CD4-positive, CD25-positive, alpha-beta regulatory T cell (primary cell): ENCODE measurements around the gene DIPK1A. TPM values are rescaled to one million over a fixed set of nuclear protein-coding genes. Genes with fewer than 3 reads are reported as not detected.

Experiments used
- ATAC-seq, 2 donors: fragments of 150-1000 bp; cut with Tn5 transposase; one replicate each; pipeline ENCODE4 v1.10.0; 2021; ENCODE audit warnings: low read depth in 2 of 2, moderate number of reproducible peaks in 2 of 2, moderate library complexity in 1 of 2
- DNase-seq, 3 donors: peaks; one replicate each; pipeline versions ENCODE4 v3.0.0 to v3.0.0-alpha.2; 2012 to 2022; ENCODE audit warnings: mixed read lengths in 1 of 3
- H3K27ac ChIP-seq: one replicate; pipeline ENCODE4 v1.7.0; 2013; ENCODE audit warnings: mild to moderate bottlenecking, low read length; ENCODE audit not compliant: insufficient read depth, poor library complexity, severe bottlenecking
- H3K27me3 ChIP-seq: one replicate; pipeline ENCODE4 v1.7.0; 2013; ENCODE audit warnings: low read length; ENCODE audit not compliant: control insufficient read depth, insufficient read depth
- H3K36me3 ChIP-seq: one replicate; pipeline ENCODE4 v1.7.0; 2013; ENCODE audit warnings: mild to moderate bottlenecking, low read length, moderate library complexity; ENCODE audit not compliant: control insufficient read depth, insufficient read depth
- H3K4me1 ChIP-seq: 2 replicates; pipeline ENCODE4 v1.7.0; 2013; ENCODE audit warnings: mild to moderate bottlenecking, low read length; ENCODE audit not compliant: insufficient read depth, control insufficient read depth, poor library complexity, severe bottlenecking
- H3K4me3 ChIP-seq: one replicate; pipeline ENCODE4 v1.7.0; 2013; ENCODE audit warnings: low read depth, mild to moderate bottlenecking, low read length, moderate library complexity
- H3K9me3 ChIP-seq, 2 experiments: 1 replicate in 1 of 2; 2 replicates in 1 of 2; pipeline ENCODE4 v1.7.0; 2013; ENCODE audit warnings: low read length in 2 of 2, mild to moderate bottlenecking in 1 of 2, moderate library complexity in 1 of 2; ENCODE audit not compliant: control insufficient read depth in 2 of 2
- H3K27ac Mint-ChIP-seq, 3 donors: one replicate each; pipeline ENCODE4 v1.8.0; 2020 to 2022; ENCODE audit warnings: mild to moderate bottlenecking in 3 of 3, mixed read lengths in 3 of 3, moderate library complexity in 2 of 3
- H3K27me3 Mint-ChIP-seq: one replicate; pipeline ENCODE4 v1.8.0; 2022; ENCODE audit warnings: mild to moderate bottlenecking, mixed read lengths
- H3K36me3 Mint-ChIP-seq: one replicate; pipeline ENCODE4 v1.8.0; 2020; ENCODE audit warnings: mixed read lengths
- H3K4me1 Mint-ChIP-seq, 4 donors: one replicate each; pipeline ENCODE4 v1.8.0; 2020 to 2022; ENCODE audit warnings: mixed read lengths in 4 of 4, mild to moderate bottlenecking in 1 of 4
- H3K4me3 Mint-ChIP-seq, 4 donors: one replicate each; pipeline ENCODE4 v1.8.0; 2020 to 2022; ENCODE audit warnings: mild to moderate bottlenecking in 4 of 4, mixed read lengths in 4 of 4, moderate library complexity in 3 of 4
- H3K9me3 Mint-ChIP-seq, 7 donors: one replicate each; pipeline ENCODE4 v1.8.0; 2020 to 2022; ENCODE audit warnings: mixed read lengths in 7 of 7, mild to moderate bottlenecking in 3 of 7, moderate library complexity in 2 of 7
- polyA plus RNA-seq, 4 donors: library from polyadenylated mRNA; unstranded; fragments of 300-500 nt; fragmentation: Illumina TruSeq; gene quantifications; one replicate each; pipeline ENCODE4 v1.2.3, GENCODE V29; 2021
- total RNA-seq: library from RNA; stranded (reverse); gene quantifications from one replicate; pipeline ENCODE4 v1.2.3, GENCODE V29; 2022

The DIPK1A gene
- total and polyA plus RNA-seq, 5 donors from 2014 or later = 10.9 to 19.6 (median 14.7) TPM

- peaks cover 19 to 49% (median 42%) of the 10 kb centered on the region in 4 donors for H3K4me1 Mint-ChIP-seq
- H3K36me3 ChIP-seq = peaks cover 85% of the 10 kb centered on the region
- no peak overlapping the region for H3K4me3 ChIP-seq
- H3K4me3 Mint-ChIP-seq = no peak overlapping the region
- H3K27ac ChIP-seq = no peak overlapping the region
- H3K4me1 ChIP-seq = peaks cover 39% of the 10 kb centered on the region
- ATAC-seq (no peak), DNase-seq (no peak)
- H3K9me3 ChIP-seq = no peaks in the 10 kb centered on the region
- H3K36me3 Mint-ChIP-seq = peaks cover 58% of the 10 kb centered on the region
- no peaks in the 10 kb centered on the region for H3K27me3 ChIP-seq
- H3K9me3 Mint-ChIP-seq = no peaks in the 10 kb centered on the region
- H3K27ac Mint-ChIP-seq = peak overlapping the region in 1 of 3 donors; percentile 74
- H3K27me3 Mint-ChIP-seq = no peaks in the 10 kb centered on the region
These were observed 120.7 kb downstream of the DIPK1A start for GRCh38 chr1:92840600-92840999.

GRCh38 chr1:92839442-92839841 lies 121.8 kb downstream of the DIPK1A start:
- peak overlapping the region in 3 of 4 donors; percentile 11 to 44 (median 14) for H3K4me3 Mint-ChIP-seq

GRCh38 chr1:92838519-92838918 lies 122.7 kb downstream of the DIPK1A start:
- H3K27ac ChIP-seq = peak overlapping the region; percentile 51
- peaks cover 63% of the 10 kb centered on the region for H3K36me3 Mint-ChIP-seq
- no peaks in the 10 kb centered on the region for H3K9me3 Mint-ChIP-seq
- H3K4me3 Mint-ChIP-seq = peak overlapping the region in 1 of 4 donors; percentile 24
- peaks cover 93% of the 10 kb centered on the region for H3K36me3 ChIP-seq
- peaks cover 60% of the 10 kb centered on the region for H3K4me1 ChIP-seq
- DNase-seq (no peak), ATAC-seq (no peak)
- no peaks in the 10 kb centered on the region for H3K9me3 ChIP-seq
- peaks cover 28 to 70% (median 59%) of the 10 kb centered on the region in 4 donors for H3K4me1 Mint-ChIP-seq
- H3K27me3 ChIP-seq = no peaks in the 10 kb centered on the region
- no peaks in the 10 kb centered on the region for H3K27me3 Mint-ChIP-seq
- H3K27ac Mint-ChIP-seq = peak overlapping the region in 2 of 3 donors; percentile 45 to 53
- peak overlapping the region; percentile 42 for H3K4me3 ChIP-seq

More at GRCh38 chr1:92839442-92839841, 121.8 kb downstream of the DIPK1A start:
- H3K9me3 Mint-ChIP-seq = no peaks in the 10 kb centered on the region
- DNase-seq (no peak), ATAC-seq (no peak)
- Histone ChIP-seq H3K27ac (peak overlapping the region; percentile 17), H3K4me1 (peaks cover 50% of the 10 kb centered on the region), H3K27me3 (no peaks in the 10 kb centered on the region), H3K4me3 (peak overlapping the region; percentile 4), H3K9me3 (no peaks in the 10 kb centered on the region), H3K36me3 (peaks cover 94% of the 10 kb centered on the region)
- H3K36me3 Mint-ChIP-seq = peaks cover 68% of the 10 kb centered on the region
- H3K27ac Mint-ChIP-seq = peak overlapping the region; percentile 40 to 59 (median 45)
- H3K4me1 Mint-ChIP-seq = peaks cover 28 to 61% (median 53%) of the 10 kb centered on the region in 4 donors
- H3K27me3 Mint-ChIP-seq = no peaks in the 10 kb centered on the region

- Mint-ChIP-seq H3K36me3 (peaks cover 62% of the 10 kb centered on the region), H3K9me3 (no peaks in the 10 kb centered on the region), H3K27me3 (no peaks in the 10 kb centered on the region), H3K4me1 (peaks cover 28 to 81% (median 70%) of the 10 kb centered on the region in 4 donors), H3K4me3 (peak overlapping the region in 3 of 4 donors; percentile 24 to 80 (median 26)), H3K27ac (peak overlapping the region; percentile 27 to 54 (median 45))
- peaks cover 70% of the 10 kb centered on the region for H3K4me1 ChIP-seq
- ATAC-seq (no peak), DNase-seq (no peak)
- no peaks in the 10 kb centered on the region for H3K9me3 ChIP-seq
- H3K36me3 ChIP-seq = peaks cover 79% of the 10 kb centered on the region
- peak overlapping the region; percentile 38 for H3K27ac ChIP-seq
- H3K27me3 ChIP-seq = no peaks in the 10 kb centered on the region
- peak overlapping the region; percentile 39 for H3K4me3 ChIP-seq
These were observed 124.2 kb downstream of the DIPK1A start for GRCh38 chr1:92837062-92837461.

- Mint-ChIP-seq H3K4me1 (peaks cover 28 to 77% (median 67%) of the 10 kb centered on the region in 4 donors), H3K9me3 (no peaks in the 10 kb centered on the region), H3K36me3 (peaks cover 51% of the 10 kb centered on the region), H3K27me3 (peaks cover 4% of the 10 kb centered on the region), H3K27ac (peak overlapping the region; percentile 88 to 100 (median 99)), H3K4me3 (peak overlapping the region; percentile 21 to 100 (median 98))
- no peaks in the 10 kb centered on the region for H3K27me3 ChIP-seq
- no peaks in the 10 kb centered on the region for H3K9me3 ChIP-seq
- H3K4me3 ChIP-seq = peak overlapping the region; percentile 96
- H3K4me1 ChIP-seq = peaks cover 66% of the 10 kb centered on the region
- peaks cover 56% of the 10 kb centered on the region for H3K36me3 ChIP-seq
- H3K27ac ChIP-seq = peak overlapping the region; percentile 93
- no peak for DNase-seq
- ATAC-seq = no peak
These were observed 126.6 kb downstream of the DIPK1A start for GRCh38 chr1:92834617-92835016.

- Mint-ChIP-seq H3K27ac (peak overlapping the region; percentile 99 to 100 (median 100)), H3K36me3 (peaks cover 46% of the 10 kb centered on the region), H3K4me3 (peak overlapping the region; percentile 21 to 100 (median 98)), H3K4me1 (peaks cover 28 to 71% (median 61%) of the 10 kb centered on the region in 4 donors), H3K9me3 (no peaks in the 10 kb centered on the region), H3K27me3 (peaks cover 4% of the 10 kb centered on the region)
- Histone ChIP-seq H3K4me3 (peak overlapping the region; percentile 96), H3K9me3 (no peaks in the 10 kb centered on the region), H3K27ac (peak overlapping the region; percentile 93), H3K36me3 (peaks cover 50% of the 10 kb centered on the region), H3K27me3 (no peaks in the 10 kb centered on the region), H3K4me1 (peaks cover 59% of the 10 kb centered on the region)
- DNase-seq = no peak
- ATAC-seq = no peak
These were observed 127.4 kb downstream of the DIPK1A start for GRCh38 chr1:92833840-92834239.

- no peaks in the 10 kb centered on the region for H3K9me3 Mint-ChIP-seq
- H3K36me3 Mint-ChIP-seq = peaks cover 42% of the 10 kb centered on the region
- H3K27ac Mint-ChIP-seq = peak overlapping the region; percentile 99 to 100 (median 100)
- peaks cover 4% of the 10 kb centered on the region for H3K27me3 Mint-ChIP-seq
- peak overlapping the region; percentile 96 to 100 (median 98) for H3K4me3 Mint-ChIP-seq
- H3K4me1 ChIP-seq = peaks cover 50% of the 10 kb centered on the region
- ATAC-seq (no peak), DNase-seq (peak in 2 of 3 donors; percentile 16 to 21)
- no peaks in the 10 kb centered on the region for H3K27me3 ChIP-seq
- H3K36me3 ChIP-seq = peaks cover 39% of the 10 kb centered on the region
- no peaks in the 10 kb centered on the region for H3K9me3 ChIP-seq
- H3K27ac ChIP-seq = peak overlapping the region; percentile 93
- peaks cover 23 to 59% (median 50%) of the 10 kb centered on the region in 4 donors for H3K4me1 Mint-ChIP-seq
- peak overlapping the region; percentile 96 for H3K4me3 ChIP-seq
These were observed 128.6 kb downstream of the DIPK1A start for GRCh38 chr1:92832537-92833114.
